Mesendoderm (in vitro differentiated cells): Measurements from ENCODE around the gene KATNA1. TPM values are rescaled to one million over a fixed set of nuclear protein-coding genes. Genes with fewer than 3 reads are reported as not detected.

Experiments
- DNase-seq: peaks from one replicate; pipeline ENCODE4 v3.0.0; 2013
- H2AK5ac ChIP-seq: 2 replicates; pipeline ENCODE4 v1.6.1; 2013; ENCODE audit warnings: low read length, inconsistent platforms
- H2BK120ac ChIP-seq: 2 replicates; pipeline ENCODE4 v1.6.1; 2013; ENCODE audit warnings: low read depth, mild to moderate bottlenecking, low read length, moderate library complexity, mixed read lengths
- H2BK15ac ChIP-seq: replicated peaks from 2 replicates; pipeline ENCODE4 v1.6.1; 2013; ENCODE audit warnings: low read depth, mild to moderate bottlenecking, moderate library complexity
- H2BK5ac ChIP-seq: 2 replicates; pipeline ENCODE4 v1.6.1; 2013; ENCODE audit warnings: low read length, inconsistent platforms
- H3K18ac ChIP-seq: 2 replicates; pipeline ENCODE4 v1.6.1; 2013; ENCODE audit warnings: mild to moderate bottlenecking, low read length, mixed read lengths
- H3K23ac ChIP-seq: one replicate; pipeline ENCODE4 v1.6.1; 2013; ENCODE audit warnings: low read length
- H3K27ac ChIP-seq: 2 replicates; pipeline ENCODE4 v1.5.1; 2013; ENCODE audit warnings: low read depth, mild to moderate bottlenecking, inconsistent platforms, low read length, moderate library complexity
- H3K27me3 ChIP-seq: 2 replicates; pipeline ENCODE4 v1.6.1; 2013; ENCODE audit warnings: low read length, control low read depth, mild to moderate bottlenecking, inconsistent platforms; ENCODE audit not compliant: insufficient read depth, poor library complexity
- H3K36me3 ChIP-seq: 2 replicates; pipeline ENCODE4 v1.6.1; 2013; ENCODE audit warnings: low read length, inconsistent platforms; ENCODE audit not compliant: control insufficient read depth, insufficient read depth
- H3K4ac ChIP-seq: one replicate; pipeline ENCODE4 v1.6.1; 2013; ENCODE audit warnings: low read depth, mild to moderate bottlenecking, low read length, moderate library complexity
- H3K4me1 ChIP-seq: 2 replicates; pipeline ENCODE4 v1.6.1; 2013; ENCODE audit warnings: low read depth, low read length, inconsistent platforms; ENCODE audit not compliant: control insufficient read depth
- H3K4me2 ChIP-seq: 2 replicates; pipeline ENCODE4 v1.6.1; 2013; ENCODE audit warnings: low read length
- H3K4me3 ChIP-seq: 2 replicates; pipeline ENCODE4 v1.5.1; 2013; ENCODE audit warnings: mild to moderate bottlenecking, low read length
- H3K56ac ChIP-seq: one replicate; pipeline ENCODE4 v1.6.1; 2013; ENCODE audit warnings: low read length
- H3K79me1 ChIP-seq: 2 replicates; pipeline ENCODE4 v1.6.1; 2013; ENCODE audit warnings: low read length, inconsistent platforms
- H3K79me2 ChIP-seq: 2 replicates; pipeline ENCODE4 v1.6.1; 2013; ENCODE audit warnings: mild to moderate bottlenecking, low read length; ENCODE audit not compliant: control insufficient read depth, insufficient read depth
- H3K9ac ChIP-seq: 2 replicates; pipeline ENCODE4 v1.6.1; 2013; ENCODE audit warnings: low read length, inconsistent platforms
- H4K5ac ChIP-seq: one replicate; pipeline ENCODE4 v1.6.1; 2013; ENCODE audit warnings: low read length
- H4K8ac ChIP-seq: one replicate; pipeline ENCODE4 v1.6.1; 2013; ENCODE audit warnings: low read depth, mild to moderate bottlenecking, control low read depth, low read length, moderate library complexity
- WGBS: extraction: QIAGEN DNeasy Blood & Tissue Kit; methylation state at CpG from one replicate; pipeline ENCODE4 v1.1.7; 2013; ENCODE audit warnings: low lambda C conversion rate, missing lambda C conversion rate; ENCODE audit not compliant: insufficient coverage; ENCODE audit errors: extremely low coverage; 5-methylcytosine and 5-hydroxymethylcytosine counted together
- polyA plus RNA-seq, 2 experiments: library from polyadenylated mRNA; stranded (reverse); fragments of 200-250 nt; gene quantifications; one replicate each; pipeline ENCODE4 v1.2.3, GENCODE V29; 2013

Gene KATNA1
- polyA plus RNA-seq (2013, experiment 1 of 2), result 23.6 TPM
- polyA plus RNA-seq (2013, experiment 2 of 2), result 25.1 TPM

DNA sequence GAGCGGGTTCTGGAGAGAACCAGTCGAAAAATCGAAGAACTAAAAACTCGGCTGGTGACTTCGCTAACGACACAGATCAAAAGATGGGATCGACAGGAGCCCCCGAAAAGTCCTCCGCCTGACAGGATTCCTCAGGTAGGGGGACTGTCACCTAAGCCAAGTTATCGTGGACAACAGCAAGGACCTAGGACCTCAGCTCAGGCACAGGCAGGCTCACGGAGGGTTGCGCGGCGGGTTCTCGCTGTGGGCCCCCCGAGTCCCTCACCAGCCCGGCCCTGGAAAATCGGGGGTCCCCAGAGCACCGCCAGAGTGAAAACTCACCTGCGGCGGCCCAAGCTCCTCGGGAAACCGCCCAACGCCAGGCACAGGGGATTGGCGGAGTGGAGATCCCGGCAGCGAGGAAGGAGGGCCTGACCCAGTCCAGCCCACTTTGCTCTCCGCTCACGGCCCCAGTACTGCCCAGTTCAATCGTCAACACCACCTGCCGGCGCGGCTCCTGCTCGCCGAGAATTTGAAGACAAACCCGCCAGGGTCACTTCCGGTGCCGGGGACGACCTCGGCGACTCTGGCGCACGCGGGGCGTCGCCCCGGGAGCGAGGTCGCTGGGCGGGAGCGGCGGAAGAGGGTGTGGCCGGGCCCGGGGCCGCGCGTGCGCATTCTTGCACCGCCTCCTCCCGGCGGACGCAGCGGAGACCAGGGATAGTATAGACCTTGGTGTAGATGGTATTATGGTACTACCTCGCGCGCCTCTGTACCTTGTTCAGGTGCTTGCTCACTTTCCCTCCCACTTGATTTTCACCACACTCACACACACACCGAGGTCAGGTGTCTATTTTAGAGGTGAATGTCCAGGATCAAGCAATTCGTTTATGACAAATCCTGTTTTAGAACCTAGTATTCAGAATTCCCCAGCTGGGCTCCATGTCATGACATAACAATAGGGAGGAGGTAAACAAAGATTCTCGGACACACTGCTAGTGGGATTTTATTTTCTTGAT, at the start of gene KATNA1:
Gene KATNA1, minus strand, starts transcription at position 567 of the 998 bp plus-strand sequence. CDS start 10,167 bp downstream, outside the sequence.
- Histone ChIP-seq H3K27ac (peak within 1 kb of the TSS; percentile 87), H3K36me3 (no peaks in the 10 kb centered on the region), H3K9ac (peak within 1 kb of the TSS; percentile 84), H3K56ac (peak within 1 kb of the TSS; percentile 91), H3K79me1 (no peaks in the 10 kb centered on the region), H4K8ac (peak within 1 kb of the TSS; percentile 14), H3K4me3 (peak within 1 kb of the TSS; percentile 90), H2BK15ac (no peak within 1 kb of the TSS), H3K23ac (no peak within 1 kb of the TSS), H3K4me2 (peak within 1 kb of the TSS; percentile 86), H3K18ac (no peak within 1 kb of the TSS), H2BK120ac (no peak within 1 kb of the TSS), H2BK5ac (no peak within 1 kb of the TSS), H3K79me2 (no peaks in the 10 kb centered on the region), H2AK5ac (no peak within 1 kb of the TSS), H3K4ac (no peak within 1 kb of the TSS), H4K5ac (peak within 1 kb of the TSS; percentile 97), H3K4me1 (peaks cover 1% of the 10 kb centered on the region), H3K27me3 (no peaks in the 10 kb centered on the region)
- DNase-seq, result peak; percentile 97
- WGBS, result no CpG with 5 or more reads among the region's 69 CpGs

DNA sequence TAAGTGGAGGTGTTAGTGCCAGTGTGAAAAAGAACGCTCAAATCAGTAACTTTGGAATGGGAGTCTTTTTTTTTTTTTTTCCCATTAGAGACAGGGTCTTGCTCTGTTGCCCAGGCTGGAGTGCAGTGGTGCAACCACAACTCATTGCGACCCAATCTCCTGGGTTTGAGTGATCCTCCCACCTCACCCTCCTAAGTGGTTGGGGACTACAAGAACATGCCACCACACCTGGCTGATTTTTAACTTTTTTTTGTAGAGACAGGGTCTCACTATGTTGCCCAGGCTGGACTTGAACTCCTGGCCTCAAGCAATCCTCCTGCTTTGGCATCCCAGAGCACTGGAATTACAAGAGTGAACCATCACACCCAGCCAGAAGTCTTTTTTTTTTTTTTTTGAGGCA, 49.7 kb upstream of the KATNA1 start:
- Histone ChIP-seq H2BK5ac (no peak overlapping the region), H3K23ac (no peak overlapping the region), H3K4me1 (no peaks in the 10 kb centered on the region), H3K4me3 (no peak overlapping the region), H3K27ac (no peak overlapping the region), H3K79me2 (peaks cover 18% of the 10 kb centered on the region), H4K8ac (no peak overlapping the region), H3K56ac (no peak overlapping the region), H3K4me2 (no peak overlapping the region), H2BK15ac (no peak overlapping the region), H3K36me3 (no peaks in the 10 kb centered on the region), H2AK5ac (no peak overlapping the region), H3K79me1 (no peaks in the 10 kb centered on the region), H3K18ac (no peak overlapping the region), H3K27me3 (no peaks in the 10 kb centered on the region), H3K9ac (no peak overlapping the region), H3K4ac (no peak overlapping the region), H4K5ac (no peak overlapping the region), H2BK120ac (no peak overlapping the region)
- no CpG with 5 or more reads among the region's 2 CpGs for WGBS
- DNase-seq, result no peak

DNA sequence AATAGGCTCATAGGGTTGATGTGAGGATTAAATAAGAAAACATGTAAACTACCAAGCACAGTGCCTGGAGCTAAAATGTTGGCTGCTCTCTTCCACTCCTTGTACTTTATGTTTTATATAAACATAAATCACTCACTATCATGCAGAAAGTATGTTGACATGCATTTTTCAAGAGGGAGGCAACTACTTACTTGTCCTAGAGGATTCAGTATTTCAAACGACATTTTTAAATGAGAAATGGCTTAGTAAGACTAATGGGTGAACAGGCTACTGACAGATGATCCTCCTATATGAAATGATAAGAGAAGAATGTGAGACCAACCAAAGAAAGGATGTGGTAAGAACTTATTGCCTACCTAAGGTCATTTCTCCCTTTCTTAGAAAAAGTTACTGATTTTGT, 48.4 kb upstream of the KATNA1 start:
- H3K18ac ChIP-seq, result no peak overlapping the region
- H2BK15ac ChIP-seq, result no peak overlapping the region
- H3K27me3 ChIP-seq, result no peaks in the 10 kb centered on the region
- H3K79me2 ChIP-seq, result peaks cover 14% of the 10 kb centered on the region
- no peak overlapping the region for H3K4ac ChIP-seq
- H3K79me1 ChIP-seq, result no peaks in the 10 kb centered on the region
- no peak overlapping the region for H2BK120ac ChIP-seq
- no peak overlapping the region for H3K27ac ChIP-seq
- no peak overlapping the region for H4K5ac ChIP-seq
- no peak for DNase-seq
- H2AK5ac ChIP-seq, result no peak overlapping the region
- H3K4me1 ChIP-seq, result no peaks in the 10 kb centered on the region
- no peak overlapping the region for H3K4me2 ChIP-seq
- no peak overlapping the region for H2BK5ac ChIP-seq
- H3K36me3 ChIP-seq, result no peaks in the 10 kb centered on the region
- no peak overlapping the region for H3K9ac ChIP-seq
- H3K4me3 ChIP-seq, result no peak overlapping the region
- no CpG with 5 or more reads among the region's 1 CpG for WGBS
- H3K23ac ChIP-seq, result no peak overlapping the region
- no peak overlapping the region for H4K8ac ChIP-seq
- H3K56ac ChIP-seq, result no peak overlapping the region

DNA sequence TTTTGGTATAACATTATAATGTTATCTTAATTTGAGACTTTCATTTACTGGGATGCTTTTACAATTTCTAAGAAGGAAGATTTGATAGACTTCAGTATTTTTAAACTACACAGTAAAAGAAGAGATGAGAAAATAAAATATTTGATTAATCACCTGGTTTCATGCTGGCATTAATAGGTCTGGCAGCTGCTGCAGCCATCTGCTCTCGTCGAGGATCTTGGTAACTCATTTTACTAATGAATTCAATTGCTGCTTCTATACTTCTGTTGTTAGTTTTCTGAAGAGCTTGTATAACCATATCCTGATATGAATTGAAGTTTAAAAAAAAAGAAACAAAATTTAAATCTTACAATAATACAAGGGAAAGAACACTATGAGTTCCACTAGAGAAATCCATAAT, 46.4 kb upstream of the KATNA1 start:
- Histone ChIP-seq H3K56ac (no peak overlapping the region), H3K4ac (no peak overlapping the region), H3K18ac (no peak overlapping the region), H3K4me2 (no peak overlapping the region), H2BK120ac (no peak overlapping the region), H3K36me3 (no peaks in the 10 kb centered on the region), H3K4me3 (no peak overlapping the region), H3K23ac (no peak overlapping the region), H2AK5ac (no peak overlapping the region), H3K9ac (no peak overlapping the region), H2BK15ac (no peak overlapping the region), H3K79me2 (peaks cover 16% of the 10 kb centered on the region), H2BK5ac (no peak overlapping the region), H3K27me3 (no peaks in the 10 kb centered on the region), H3K4me1 (no peaks in the 10 kb centered on the region), H4K8ac (no peak overlapping the region), H3K79me1 (peaks cover 2% of the 10 kb centered on the region), H4K5ac (no peak overlapping the region), H3K27ac (no peak overlapping the region)
- no peak for DNase-seq
- no CpG with 5 or more reads among the region's 2 CpGs for WGBS

DNA sequence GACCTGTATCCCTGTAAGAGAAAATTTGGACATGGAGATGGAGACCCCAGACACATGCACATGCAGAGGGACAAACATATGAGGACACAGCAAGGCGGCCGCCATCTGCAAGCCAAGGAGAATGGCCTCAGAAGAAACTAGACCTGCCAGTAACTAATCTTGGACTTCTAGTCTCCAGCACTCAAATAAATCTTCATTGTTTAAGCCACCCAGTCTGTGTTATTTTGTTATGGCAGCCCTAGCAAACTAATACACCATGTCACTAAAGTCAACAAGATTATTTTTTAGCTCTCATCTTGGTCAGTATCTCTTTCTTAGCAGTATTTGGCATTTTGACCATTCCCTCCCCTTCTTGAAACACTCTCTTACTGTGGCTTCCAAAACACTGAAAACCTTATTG, 42.7 kb upstream of the KATNA1 start:
- Histone ChIP-seq H3K36me3 (peaks cover 1% of the 10 kb centered on the region), H4K8ac (no peak overlapping the region), H2BK15ac (no peak overlapping the region), H2AK5ac (no peak overlapping the region), H3K23ac (no peak overlapping the region), H3K4ac (no peak overlapping the region), H3K27me3 (no peaks in the 10 kb centered on the region), H4K5ac (no peak overlapping the region), H3K79me2 (peaks cover 2% of the 10 kb centered on the region), H3K18ac (no peak overlapping the region), H3K9ac (no peak overlapping the region), H3K4me2 (no peak overlapping the region), H3K56ac (no peak overlapping the region), H2BK5ac (no peak overlapping the region), H3K4me1 (no peaks in the 10 kb centered on the region), H3K27ac (no peak overlapping the region), H2BK120ac (no peak overlapping the region), H3K79me1 (peaks cover 5% of the 10 kb centered on the region), H3K4me3 (no peak overlapping the region)
- no peak for DNase-seq
- no CpG with 5 or more reads among the region's 2 CpGs for WGBS
